Astrocyte (in vitro differentiated cells and primary cell): ENCODE results near the gene DSCAM. TPM values are rescaled to one million over a fixed set of nuclear protein-coding genes. Genes with fewer than 3 reads are reported as not detected.

Experiments used
- DNase-seq: peaks from one replicate; pipeline ENCODE4 v3.0.0-alpha.2; 2010; ENCODE audit warnings: low read depth
- FAIRE-seq: peaks from 2 replicates; lab custom pipeline; 2011; peaks lifted over from hg19 to GRCh38; lab: Jason Lieb, UNC
- H2AFZ ChIP-seq: 2 replicates; pipeline ENCODE4 v1.6.0; 2012; ENCODE audit warnings: low read depth, low read length, inconsistent platforms
- H3K27ac ChIP-seq: 2 replicates; pipeline ENCODE4 v1.5.1; 2011; ENCODE audit warnings: low read depth, low read length, inconsistent platforms
- H3K27me3 ChIP-seq: 2 replicates; pipeline ENCODE4 v1.6.0; 2011; ENCODE audit warnings: low read length, inconsistent platforms; ENCODE audit not compliant: insufficient read depth
- H3K36me3 ChIP-seq: 2 replicates; pipeline ENCODE4 v1.5.1; 2011; ENCODE audit warnings: low read length, inconsistent platforms; ENCODE audit not compliant: insufficient read depth
- H3K4me1 ChIP-seq: 2 replicates; pipeline ENCODE4 v1.5.1; 2011; ENCODE audit warnings: low read length, inconsistent platforms; ENCODE audit not compliant: insufficient read depth
- H3K4me2 ChIP-seq: 2 replicates; pipeline ENCODE4 v1.6.0; 2012; ENCODE audit warnings: low read length, inconsistent platforms
- H3K4me3 ChIP-seq: 2 replicates; pipeline ENCODE4 v1.5.1; 2011; ENCODE audit warnings: low read depth, mild to moderate bottlenecking, low read length, inconsistent platforms; ENCODE audit not compliant: insufficient read depth
- H3K79me2 ChIP-seq: 2 replicates; pipeline ENCODE4 v1.6.0; 2012; ENCODE audit warnings: mild to moderate bottlenecking, low read length, inconsistent platforms; ENCODE audit not compliant: insufficient read depth
- H3K9ac ChIP-seq: 2 replicates; pipeline ENCODE4 v1.6.0; 2012; ENCODE audit warnings: mild to moderate bottlenecking, low read length, inconsistent platforms
- H3K9me3 ChIP-seq: 2 replicates; pipeline ENCODE4 v1.5.1; 2012; ENCODE audit warnings: low read depth, mild to moderate bottlenecking, low read length, inconsistent platforms; ENCODE audit not compliant: insufficient read depth
- H4K20me1 ChIP-seq: 2 replicates; pipeline ENCODE4 v1.6.0; 2012; ENCODE audit warnings: low read length, inconsistent platforms; ENCODE audit not compliant: insufficient read depth
- H3K27ac Mint-ChIP-seq: one replicate; pipeline ENCODE4 v1.8.0; 2021; ENCODE audit warnings: mild to moderate bottlenecking, mixed read lengths; ENCODE audit not compliant: unreplicated experiment
- H3K27me3 Mint-ChIP-seq: one replicate; pipeline ENCODE4 v1.8.0; 2021; ENCODE audit warnings: low read depth, mixed read lengths; ENCODE audit not compliant: unreplicated experiment
- H3K36me3 Mint-ChIP-seq: one replicate; pipeline ENCODE4 v1.8.0; 2021; ENCODE audit warnings: low read depth, mixed read lengths; ENCODE audit not compliant: unreplicated experiment
- H3K4me1 Mint-ChIP-seq: one replicate; pipeline ENCODE4 v1.8.0; 2021; ENCODE audit warnings: low read depth, mixed read lengths; ENCODE audit not compliant: unreplicated experiment
- H3K4me3 Mint-ChIP-seq: one replicate; pipeline ENCODE4 v1.8.0; 2021; ENCODE audit warnings: mild to moderate bottlenecking, moderate library complexity, mixed read lengths; ENCODE audit not compliant: unreplicated experiment
- H3K9me3 Mint-ChIP-seq: one replicate; pipeline ENCODE4 v1.8.0; 2021; ENCODE audit warnings: mild to moderate bottlenecking, mixed read lengths; ENCODE audit not compliant: unreplicated experiment
- CTCF ChIP-seq: IDR thresholded peaks from 2 replicates; pipeline ENCODE4 v1.5.1; 2011; ENCODE audit warnings: low read depth, mild to moderate bottlenecking, inconsistent platforms, low read length, moderate library complexity; ENCODE audit not compliant: insufficient read depth
- EZH2 ChIP-seq: IDR thresholded peaks from 2 replicates; pipeline ENCODE4 v1.6.1; 2012; ENCODE audit warnings: mild to moderate bottlenecking, low read length, inconsistent platforms; ENCODE audit not compliant: insufficient read depth
- total RNA-seq: library from RNA; stranded (reverse); gene quantifications from 2 replicates; pipeline ENCODE4 v1.2.1, GENCODE V29; 2021

DSCAM gene
- total RNA-seq, 1 donor from 2014 or later = 0.18 TPM

- FAIRE-seq (no peak), DNase-seq (no peak)
- Histone ChIP-seq H3K4me3 (no peak overlapping the region), H3K4me1 (no peaks in the 10 kb centered on the region), H3K36me3 (no peaks in the 10 kb centered on the region), H3K9ac (no peak overlapping the region), H3K27ac (no peak overlapping the region), H3K4me2 (no peak overlapping the region), H2AFZ (no peak overlapping the region), H3K79me2 (no peaks in the 10 kb centered on the region), H3K9me3 (no peaks in the 10 kb centered on the region), H3K27me3 (no peaks in the 10 kb centered on the region), H4K20me1 (no peaks in the 10 kb centered on the region)
- TF ChIP-seq EZH2 (no peak), CTCF (no peak)
- no peak overlapping the region for H3K27ac Mint-ChIP-seq
- peaks cover 6% of the 10 kb centered on the region for H3K9me3 Mint-ChIP-seq
- no peaks in the 10 kb centered on the region for H3K36me3 Mint-ChIP-seq
- no peaks in the 10 kb centered on the region for H3K27me3 Mint-ChIP-seq
- no peaks in the 10 kb centered on the region for H3K4me1 Mint-ChIP-seq
- no peak overlapping the region for H3K4me3 Mint-ChIP-seq
Observed at GRCh38 chr21:40753756-40754155, 93.2 kb downstream of the DSCAM start.

- H3K4me2 ChIP-seq = no peak overlapping the region
- no peaks in the 10 kb centered on the region for H3K36me3 ChIP-seq
- Mint-ChIP-seq H3K36me3 (no peaks in the 10 kb centered on the region), H3K9me3 (peaks cover 3% of the 10 kb centered on the region), H3K27me3 (no peaks in the 10 kb centered on the region), H3K4me3 (no peak overlapping the region), H3K4me1 (no peaks in the 10 kb centered on the region), H3K27ac (no peak overlapping the region)
- no peaks in the 10 kb centered on the region for H3K79me2 ChIP-seq
- H3K9me3 ChIP-seq = no peaks in the 10 kb centered on the region
- no peak for TF ChIP-seq CTCF
- no peak for TF ChIP-seq EZH2
- FAIRE-seq (no peak), DNase-seq (no peak)
- no peaks in the 10 kb centered on the region for H3K27me3 ChIP-seq
- no peaks in the 10 kb centered on the region for H3K4me1 ChIP-seq
- H4K20me1 ChIP-seq = no peaks in the 10 kb centered on the region
- no peak overlapping the region for H2AFZ ChIP-seq
- no peak overlapping the region for H3K27ac ChIP-seq
- no peak overlapping the region for H3K4me3 ChIP-seq
- H3K9ac ChIP-seq = no peak overlapping the region
Observed at GRCh38 chr21:40752125-40752524, 94.8 kb downstream of the DSCAM start.

GRCh38 chr21:40751221-40751620, 95.7 kb downstream of the DSCAM start:
- Histone ChIP-seq H2AFZ (no peak overlapping the region), H3K79me2 (no peaks in the 10 kb centered on the region), H3K4me2 (no peak overlapping the region), H3K27me3 (no peaks in the 10 kb centered on the region), H3K9me3 (no peaks in the 10 kb centered on the region), H3K27ac (no peak overlapping the region), H3K4me1 (no peaks in the 10 kb centered on the region), H4K20me1 (no peaks in the 10 kb centered on the region), H3K36me3 (no peaks in the 10 kb centered on the region), H3K9ac (no peak overlapping the region), H3K4me3 (no peak overlapping the region)
- Mint-ChIP-seq H3K9me3 (peaks cover 3% of the 10 kb centered on the region), H3K36me3 (no peaks in the 10 kb centered on the region), H3K4me3 (no peak overlapping the region), H3K4me1 (no peaks in the 10 kb centered on the region), H3K27me3 (no peaks in the 10 kb centered on the region), H3K27ac (no peak overlapping the region)
- no peak for DNase-seq
- no peak for FAIRE-seq
- TF ChIP-seq EZH2 (no peak), CTCF (no peak)
